Activated naive CD8-positive, alpha-beta T cell (primary cell): ENCODE data around the gene TARM1.

Experiments used
- H3K27ac Mint-ChIP-seq: one replicate; pipeline ENCODE4 v1.8.0; 2021; ENCODE audit warnings: mixed read lengths
- H3K27me3 Mint-ChIP-seq: one replicate; pipeline ENCODE4 v1.8.0; 2021; ENCODE audit warnings: mixed read lengths
- H3K36me3 Mint-ChIP-seq: one replicate; pipeline ENCODE4 v1.8.0; 2021; ENCODE audit warnings: mixed read lengths
- H3K4me1 Mint-ChIP-seq: one replicate; pipeline ENCODE4 v1.8.0; 2021; ENCODE audit warnings: low read depth, mixed read lengths
- H3K4me3 Mint-ChIP-seq: one replicate; pipeline ENCODE4 v1.8.0; 2021; ENCODE audit warnings: mild to moderate bottlenecking, mixed read lengths
- H3K9me3 Mint-ChIP-seq: one replicate; pipeline ENCODE4 v1.8.0; 2021; ENCODE audit warnings: low read depth, mixed read lengths

TARM1 gene

GRCh38 chr19:54026656-54027055 lies 54.5 kb downstream of the TARM1 start:
- Mint-ChIP-seq H3K4me3 (no peak overlapping the region), H3K27me3 (peaks cover 26% of the 10 kb centered on the region), H3K9me3 (no peaks in the 10 kb centered on the region), H3K4me1 (peaks cover 4% of the 10 kb centered on the region), H3K36me3 (peaks cover 2% of the 10 kb centered on the region), H3K27ac (no peak overlapping the region)

GRCh38 chr19:54024660-54025059 lies 56.5 kb downstream of the TARM1 start:
- Mint-ChIP-seq H3K27ac (no peak overlapping the region), H3K36me3 (no peaks in the 10 kb centered on the region)

GRCh38 chr19:54023191-54023590 lies 58.0 kb downstream of the TARM1 start:
- H3K27me3 Mint-ChIP-seq: peaks cover 18% of the 10 kb centered on the region
- no peak overlapping the region for H3K4me3 Mint-ChIP-seq
- no peaks in the 10 kb centered on the region for H3K9me3 Mint-ChIP-seq
- no peaks in the 10 kb centered on the region for H3K36me3 Mint-ChIP-seq
- H3K27ac Mint-ChIP-seq: no peak overlapping the region
- peaks cover 2% of the 10 kb centered on the region for H3K4me1 Mint-ChIP-seq

More at GRCh38 chr19:54024660-54025059, 56.5 kb downstream of the TARM1 start:
- H3K4me3 Mint-ChIP-seq: no peak overlapping the region
- H3K27me3 Mint-ChIP-seq: peaks cover 23% of the 10 kb centered on the region
- peaks cover 2% of the 10 kb centered on the region for H3K4me1 Mint-ChIP-seq
- H3K9me3 Mint-ChIP-seq: no peaks in the 10 kb centered on the region

GRCh38 chr19:54021932-54022331 lies 59.2 kb downstream of the TARM1 start:
- H3K4me3 Mint-ChIP-seq: no peak overlapping the region
- H3K4me1 Mint-ChIP-seq: peaks cover 2% of the 10 kb centered on the region
- H3K27me3 Mint-ChIP-seq: peaks cover 22% of the 10 kb centered on the region
- H3K27ac Mint-ChIP-seq: no peak overlapping the region
- no peaks in the 10 kb centered on the region for H3K36me3 Mint-ChIP-seq
- no peaks in the 10 kb centered on the region for H3K9me3 Mint-ChIP-seq

GRCh38 chr19:54021363-54021762 lies 59.8 kb downstream of the TARM1 start:
- Mint-ChIP-seq H3K4me1 (peaks cover 2% of the 10 kb centered on the region), H3K27ac (no peak overlapping the region), H3K9me3 (no peaks in the 10 kb centered on the region), H3K36me3 (no peaks in the 10 kb centered on the region), H3K27me3 (peaks cover 22% of the 10 kb centered on the region), H3K4me3 (no peak overlapping the region)
